ENCODE measurements around the gene DDX3X. TPM values are rescaled to one million over a fixed set of nuclear protein-coding genes. Genes with fewer than 3 reads are reported as not detected.
"Not testable (repeated sequence)": the region's sequence is repeated elsewhere in the genome, so short reads cannot be mapped to it uniquely, and the experiment has no call there.

DDX3X gene
- total RNA-seq, 1 donor from 2014 or later, result 264 TPM

- no peak for DNase-seq (ENCODE audit: low spot score)
- H3K27ac ChIP-seq, result no peak overlapping the region
These were observed 52.4 kb downstream of the DDX3X start for GRCh38 chrX:41386222-41386990.

GRCh38 chrX:41388543-41388942 lies 54.6 kb downstream of the DDX3X start:
- no peaks in the 10 kb centered on the region for H3K4me1 Mint-ChIP-seq
- Histone ChIP-seq H3K4me2 (no peak overlapping the region), H3K4me3 (no peak overlapping the region), H3K36me3 (no peaks in the 10 kb centered on the region), H3F3A (ENCODE audit: low read depth) (no peaks in the 10 kb centered on the region), H4K20me1 (ENCODE audit: low read depth) (no peaks in the 10 kb centered on the region), H3K79me2 (ENCODE audit: low read depth) (no peaks in the 10 kb centered on the region), H3K4me1 (no peaks in the 10 kb centered on the region), H3K27me3 (no peaks in the 10 kb centered on the region), H3K9ac (no peak overlapping the region), H2AFZ (replicated peaks) (no peak overlapping the region), H3K27ac (no peak overlapping the region), H3K9me3 (ENCODE audit: low read depth) (no peaks in the 10 kb centered on the region)
- no peak for DNase-seq (ENCODE audit: low spot score)
- H3K9me3 Mint-ChIP-seq, result peaks cover 20% of the 10 kb centered on the region
- H3K4me3 Mint-ChIP-seq, result no peak overlapping the region
- peaks cover 2% of the 10 kb centered on the region for H3K36me3 Mint-ChIP-seq
- TF ChIP-seq EZH2 (IDR thresholded peaks at IDR 0.05), result no peak
- TF ChIP-seq CTCF (IDR thresholded peaks at IDR 0.05), result no peak
- no peak for TF ChIP-seq EZH2phosphoT487 (IDR thresholded peaks at IDR 0.05)
- H3K27me3 Mint-ChIP-seq (ENCODE audit: insufficient read depth, low read depth), result peaks cover 2% of the 10 kb centered on the region
- H3K27ac Mint-ChIP-seq, result no peak overlapping the region

More at GRCh38 chrX:41386222-41386990, 52.4 kb downstream of the DDX3X start:
- Histone ChIP-seq H3K4me1 (no peaks in the 10 kb centered on the region), H3K79me2 (ENCODE audit: low read depth) (no peaks in the 10 kb centered on the region), H3F3A (ENCODE audit: low read depth) (peaks cover 4% of the 10 kb centered on the region), H3K36me3 (no peaks in the 10 kb centered on the region), H3K27me3 (no peaks in the 10 kb centered on the region), H3K9me3 (ENCODE audit: low read depth) (no peaks in the 10 kb centered on the region), H2AFZ (replicated peaks) (no peak overlapping the region), H3K9ac (no peak overlapping the region), H3K4me3 (no peak overlapping the region), H3K4me2 (no peak overlapping the region), H4K20me1 (ENCODE audit: low read depth) (no peaks in the 10 kb centered on the region)
- TF ChIP-seq EZH2phosphoT487 (IDR thresholded peaks at IDR 0.05) (no peak), CTCF (IDR thresholded peaks at IDR 0.05) (no peak), EZH2 (IDR thresholded peaks at IDR 0.05) (no peak)
- Mint-ChIP-seq H3K9me3 (peaks cover 24% of the 10 kb centered on the region), H3K36me3 (no peaks in the 10 kb centered on the region), H3K4me3 (no peak overlapping the region), H3K27ac (no peak overlapping the region), H3K27me3 (ENCODE audit: insufficient read depth, low read depth) (peaks cover 5% of the 10 kb centered on the region), H3K4me1 (peaks cover 4% of the 10 kb centered on the region)

- Mint-ChIP-seq H3K36me3 (peaks cover 2% of the 10 kb centered on the region), H3K9me3 (peaks cover 16% of the 10 kb centered on the region), H3K27me3 (ENCODE audit: insufficient read depth, low read depth) (peaks cover 2% of the 10 kb centered on the region), H3K4me3 (no peak overlapping the region), H3K27ac (no peak overlapping the region), H3K4me1 (no peaks in the 10 kb centered on the region)
- Histone ChIP-seq H3F3A (ENCODE audit: low read depth) (no peaks in the 10 kb centered on the region), H3K4me1 (no peaks in the 10 kb centered on the region), H3K4me3 (no peak overlapping the region), H3K4me2 (no peak overlapping the region), H2AFZ (replicated peaks) (no peak overlapping the region), H3K9me3 (ENCODE audit: low read depth) (no peaks in the 10 kb centered on the region), H3K79me2 (ENCODE audit: low read depth) (no peaks in the 10 kb centered on the region), H4K20me1 (ENCODE audit: low read depth) (no peaks in the 10 kb centered on the region), H3K9ac (no peak overlapping the region), H3K27ac (no peak overlapping the region), H3K27me3 (no peaks in the 10 kb centered on the region), H3K36me3 (no peaks in the 10 kb centered on the region)
- no peak for DNase-seq (ENCODE audit: low spot score)
- no peak for TF ChIP-seq CTCF (IDR thresholded peaks at IDR 0.05)
- no peak for TF ChIP-seq EZH2phosphoT487 (IDR thresholded peaks at IDR 0.05)
- no peak for TF ChIP-seq EZH2 (IDR thresholded peaks at IDR 0.05)
These were observed 55.4 kb downstream of the DDX3X start for GRCh38 chrX:41389311-41389888.

GRCh38 chrX:41390576-41390975 lies 56.6 kb downstream of the DDX3X start:
- H4K20me1 ChIP-seq (ENCODE audit: low read depth); H2AFZ ChIP-seq (replicated peaks); H3K27ac Mint-ChIP-seq; H3K4me1 Mint-ChIP-seq; H3K4me3 Mint-ChIP-seq; H3K79me2 ChIP-seq (ENCODE audit: low read depth); H3K4me3 ChIP-seq; H3K36me3 Mint-ChIP-seq; DNase-seq (ENCODE audit: low spot score); H3K9ac ChIP-seq; H3K27me3 Mint-ChIP-seq (ENCODE audit: insufficient read depth, low read depth); H3K4me1 ChIP-seq; H3K9me3 ChIP-seq (ENCODE audit: low read depth); H3K27ac ChIP-seq; H3K36me3 ChIP-seq; H3F3A ChIP-seq (ENCODE audit: low read depth); H3K27me3 ChIP-seq; H3K4me2 ChIP-seq: not testable (repeated sequence)
- peaks cover 15% of the 10 kb centered on the region for H3K9me3 Mint-ChIP-seq

Measured in neural progenitor cell (in vitro differentiated cells).